ENCODE measurements around the gene RING1. TPM values are rescaled to one million over a fixed set of nuclear protein-coding genes. Genes with fewer than 3 reads are reported as not detected.

The RING1 gene
- total RNA-seq, 2 donors from 2014 or later, result 31.0 to 31.8 TPM

DNA sequence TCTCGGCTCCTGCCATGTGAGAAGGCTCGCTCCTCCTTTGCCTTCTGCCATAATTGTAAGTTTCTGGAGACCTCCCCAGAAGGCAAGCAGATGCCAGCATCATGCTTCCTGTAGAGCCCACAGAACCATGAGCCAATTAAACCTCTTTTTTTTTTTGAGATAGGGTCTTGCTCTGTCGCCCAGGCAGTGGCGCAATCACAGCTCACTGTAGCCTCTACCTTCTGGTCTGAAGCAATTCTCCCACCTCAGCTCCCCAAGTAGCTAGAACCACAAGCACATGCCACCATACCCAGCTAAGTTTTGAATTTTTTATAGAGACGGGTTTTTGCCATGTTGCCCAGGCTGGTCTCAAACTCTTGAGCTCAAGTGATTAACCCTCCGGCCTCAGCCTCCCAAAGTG is 28.6 kb downstream of the RING1 start:
- Mint-ChIP-seq H3K27me3 (ENCODE audit: insufficient read depth) (peaks cover 25% of the 10 kb centered on the region), H3K4me1 (peaks cover 12% of the 10 kb centered on the region), H3K4me3 (no peak overlapping the region), H3K36me3 (ENCODE audit: low read depth) (no peaks in the 10 kb centered on the region), H3K9me3 (no peaks in the 10 kb centered on the region), H3K27ac (no peak overlapping the region)
- DNase-seq, result peak; percentile 9
- Histone ChIP-seq H3K36me3 (ENCODE audit: control insufficient read depth, insufficient read depth, low read length) (no peaks in the 10 kb centered on the region), H3K4me1 (ENCODE audit: control insufficient read depth, insufficient read depth, low read length) (no peaks in the 10 kb centered on the region), H3K27ac (ENCODE audit: low read depth, low read length) (no peak overlapping the region), H3K9ac (ENCODE audit: extremely low read depth, low read length, poor library complexity, severe bottlenecking) (no peak overlapping the region), H3K9me3 (ENCODE audit: control insufficient read depth, low read length) (no peaks in the 10 kb centered on the region), H3K4me3 (ENCODE audit: low read length) (no peak overlapping the region), H3K27me3 (ENCODE audit: control insufficient read depth, insufficient read depth, low read length, poor library complexity, severe bottlenecking) (peaks cover 6% of the 10 kb centered on the region)
- TF ChIP-seq CTCF (conservative IDR thresholded peaks at IDR 0.05), result no peak
- 86 to 91% methylated on average over 5 to 6 of the region's 6 CpGs for WGBS, 2 experiments (ENCODE audit: insufficient coverage in 1 of 2, insufficient read length in 1 of 2)

DNA sequence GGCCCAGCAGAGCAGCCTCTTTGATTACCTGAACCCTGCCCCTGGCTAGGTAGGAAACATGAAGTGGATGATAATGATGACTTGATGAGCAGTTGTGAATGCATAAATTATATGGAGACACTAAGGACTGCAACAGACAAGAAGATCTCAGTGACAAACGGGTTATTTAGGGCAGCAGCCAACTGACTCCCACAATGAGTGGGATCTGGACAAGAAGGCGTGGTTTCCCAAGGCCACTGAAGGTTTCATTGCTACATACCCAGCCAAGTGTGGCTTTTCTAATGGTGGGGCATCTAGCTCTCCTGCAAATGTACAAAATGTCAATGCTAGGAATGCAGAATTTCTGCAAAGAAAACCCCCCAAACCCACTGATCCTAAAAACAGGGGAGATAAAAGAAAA is 29.4 kb downstream of the RING1 start:
- no peak overlapping the region for H3K9ac ChIP-seq (ENCODE audit: extremely low read depth, low read length, poor library complexity, severe bottlenecking)
- Mint-ChIP-seq H3K27me3 (ENCODE audit: insufficient read depth) (peaks cover 31% of the 10 kb centered on the region), H3K4me1 (peaks cover 12% of the 10 kb centered on the region), H3K9me3 (no peaks in the 10 kb centered on the region), H3K27ac (no peak overlapping the region), H3K4me3 (no peak overlapping the region), H3K36me3 (ENCODE audit: low read depth) (no peaks in the 10 kb centered on the region)
- no peaks in the 10 kb centered on the region for H3K9me3 ChIP-seq (ENCODE audit: control insufficient read depth, low read length)
- no peak for TF ChIP-seq CTCF (conservative IDR thresholded peaks at IDR 0.05)
- peak; percentile 8 for DNase-seq
- H3K27ac ChIP-seq (ENCODE audit: low read depth, low read length), result no peak overlapping the region
- no peak overlapping the region for H3K4me3 ChIP-seq (ENCODE audit: low read length)
- H3K36me3 ChIP-seq (ENCODE audit: control insufficient read depth, insufficient read depth, low read length), result no peaks in the 10 kb centered on the region
- 84 to 93% methylated on average over 2 of the region's 2 CpGs for WGBS, 2 experiments (ENCODE audit: insufficient coverage in 1 of 2, insufficient read length in 1 of 2)
- no peaks in the 10 kb centered on the region for H3K4me1 ChIP-seq (ENCODE audit: control insufficient read depth, insufficient read depth, low read length)
- H3K27me3 ChIP-seq (ENCODE audit: control insufficient read depth, insufficient read depth, low read length, poor library complexity, severe bottlenecking), result peaks cover 15% of the 10 kb centered on the region

GRCh38 chr6:33241968-33242367 is 33.7 kb downstream of the RING1 start:
- peaks cover 39% of the 10 kb centered on the region for H3K27me3 ChIP-seq (ENCODE audit: control insufficient read depth, insufficient read depth, low read length, poor library complexity, severe bottlenecking)
- Mint-ChIP-seq H3K36me3 (ENCODE audit: low read depth) (no peaks in the 10 kb centered on the region), H3K9me3 (no peaks in the 10 kb centered on the region), H3K27me3 (ENCODE audit: insufficient read depth) (peaks cover 46% of the 10 kb centered on the region), H3K4me3 (no peak overlapping the region), H3K27ac (no peak overlapping the region), H3K4me1 (peaks cover 2% of the 10 kb centered on the region)
- H3K4me1 ChIP-seq (ENCODE audit: control insufficient read depth, insufficient read depth, low read length), result no peaks in the 10 kb centered on the region
- DNase-seq, result no peak
- H3K9me3 ChIP-seq (ENCODE audit: control insufficient read depth, low read length), result no peaks in the 10 kb centered on the region
- no peak overlapping the region for H3K27ac ChIP-seq (ENCODE audit: low read depth, low read length)
- no peak overlapping the region for H3K4me3 ChIP-seq (ENCODE audit: low read length)
- 83 to 87% methylated on average over 1 to 3 of the region's 3 CpGs for WGBS, 2 experiments (ENCODE audit: insufficient coverage in 1 of 2, insufficient read length in 1 of 2)
- no peak for TF ChIP-seq CTCF (conservative IDR thresholded peaks at IDR 0.05)
- no peak overlapping the region for H3K9ac ChIP-seq (ENCODE audit: extremely low read depth, low read length, poor library complexity, severe bottlenecking)
- H3K36me3 ChIP-seq (ENCODE audit: control insufficient read depth, insufficient read depth, low read length), result no peaks in the 10 kb centered on the region
